Endothelial cell (in vitro differentiated cells): ENCODE results near the gene SUV39H1. TPM values are rescaled to one million over a fixed set of nuclear protein-coding genes. Genes with fewer than 3 reads are reported as not detected.
"Not testable (repeated sequence)": the region's sequence is repeated elsewhere in the genome, so short reads cannot be mapped to it uniquely, and the experiment has no call there.

Source experiments
- DNase-seq: peaks from one replicate; pipeline ENCODE4 v3.0.0; 2021; ENCODE audit warnings: low spot score
- H3K27ac Mint-ChIP-seq: one replicate; pipeline ENCODE4 v1.8.0; 2021; ENCODE audit warnings: mixed read lengths, inconsistent platforms; ENCODE audit not compliant: unreplicated experiment
- H3K27me3 Mint-ChIP-seq: one replicate; pipeline ENCODE4 v1.8.0; 2021; ENCODE audit warnings: mild to moderate bottlenecking, moderate library complexity, mixed read lengths, inconsistent platforms; ENCODE audit not compliant: unreplicated experiment
- H3K36me3 Mint-ChIP-seq: one replicate; pipeline ENCODE4 v1.8.0; 2021; ENCODE audit warnings: mild to moderate bottlenecking, low read depth, mixed read lengths, inconsistent platforms; ENCODE audit not compliant: unreplicated experiment
- H3K4me1 Mint-ChIP-seq: one replicate; pipeline ENCODE4 v1.8.0; 2021; ENCODE audit warnings: mild to moderate bottlenecking, mixed read lengths, inconsistent platforms; ENCODE audit not compliant: unreplicated experiment
- H3K4me3 Mint-ChIP-seq: one replicate; pipeline ENCODE4 v1.8.0; 2021; ENCODE audit warnings: mild to moderate bottlenecking, mixed read lengths, inconsistent platforms; ENCODE audit not compliant: unreplicated experiment
- H3K9me3 Mint-ChIP-seq: one replicate; pipeline ENCODE4 v1.8.0; 2021; ENCODE audit warnings: mixed read lengths, inconsistent platforms; ENCODE audit not compliant: unreplicated experiment
- CTCF ChIP-seq: fragments of 200-600 bp; sonication (generic); IDR thresholded peaks from one replicate; pipeline ENCODE4 v1.5.0; 2021; ENCODE audit warnings: antibody characterized with exemption; ENCODE audit not compliant: unreplicated experiment
- total RNA-seq: library from RNA; stranded (reverse); fragmentation: NEBNext Ultra II Directional; extraction: Animal tissue kit (Norgen Biotek cat#: 25700); gene quantifications from one replicate; pipeline ENCODE4 v1.2.1, GENCODE V29; 2021; ENCODE audit not compliant: unreplicated experiment

The SUV39H1 gene
- total RNA-seq, 1 donor from 2014 or later, result 6.8 TPM

- Mint-ChIP-seq H3K27ac (no peak overlapping the region), H3K4me3 (no peak overlapping the region), H3K36me3 (no peaks in the 10 kb centered on the region), H3K4me1 (peaks cover 5% of the 10 kb centered on the region), H3K9me3 (no peaks in the 10 kb centered on the region), H3K27me3 (peaks cover 4% of the 10 kb centered on the region)
- DNase-seq, result no peak
- no peak for TF ChIP-seq CTCF
Observed at GRCh38 chrX:48689208-48689920, 7.2 kb upstream of the SUV39H1 start.

GRCh38 chrX:48691746-48692145 is 4.8 kb upstream of the SUV39H1 start:
- not testable (repeated sequence) for H3K36me3 Mint-ChIP-seq, H3K4me1 Mint-ChIP-seq, DNase-seq, H3K27me3 Mint-ChIP-seq, H3K27ac Mint-ChIP-seq, H3K9me3 Mint-ChIP-seq
- peak overlapping the region; percentile 65 for H3K4me3 Mint-ChIP-seq

- Mint-ChIP-seq H3K4me3 (peak overlapping the region; percentile 93), H3K27me3 (peaks cover 5% of the 10 kb centered on the region), H3K27ac (no peak overlapping the region), H3K4me1 (peaks cover 15% of the 10 kb centered on the region), H3K36me3 (peaks cover 4% of the 10 kb centered on the region), H3K9me3 (no peaks in the 10 kb centered on the region)
- no peak for TF ChIP-seq CTCF
- DNase-seq, result no peak
Observed at GRCh38 chrX:48694776-48695533, 1.6 kb upstream of the SUV39H1 start.

GRCh38 chrX:48695534-48695896 is 1.0 kb upstream of the SUV39H1 start:
- Mint-ChIP-seq H3K9me3 (no peaks in the 10 kb centered on the region), H3K36me3 (peaks cover 4% of the 10 kb centered on the region), H3K27me3 (peaks cover 5% of the 10 kb centered on the region), H3K4me3 (peak overlapping the region; percentile 93), H3K4me1 (peaks cover 15% of the 10 kb centered on the region), H3K27ac (peak overlapping the region; percentile 81)
- TF ChIP-seq CTCF, result no peak
- no peak for DNase-seq

GRCh38 chrX:48695925-48696300 is 621 bp upstream of the SUV39H1 start:
- Mint-ChIP-seq H3K27ac (peak overlapping the region; percentile 81), H3K36me3 (peaks cover 4% of the 10 kb centered on the region), H3K4me1 (peaks cover 15% of the 10 kb centered on the region), H3K9me3 (no peaks in the 10 kb centered on the region), H3K4me3 (peak overlapping the region; percentile 93), H3K27me3 (peaks cover 6% of the 10 kb centered on the region)
- no peak for DNase-seq
- TF ChIP-seq CTCF, result no peak
